Breast epithelium (tissue), 3 donors: Measurements from ENCODE around the gene MANSC1.

Experiments
- CTCF ChIP-seq, 3 donors: fragments of 450-650 bp; IDR thresholded peaks; one replicate each; pipeline ENCODE4 v1.5.1; 2016 to 2017; ENCODE audit warnings: antibody characterized with exemption in 3 of 3, mild to moderate bottlenecking in 3 of 3, moderate library complexity in 3 of 3
- POLR2AphosphoS5 ChIP-seq, 3 donors: sonication (generic); formaldehyde crosslinking; IDR thresholded peaks; one replicate each; pipeline ENCODE4 v1.6.1; 2017; ENCODE audit warnings: antibody characterized with exemption in 3 of 3

GRCh38 chr12:12282761-12283425 lies 67.1 kb downstream of the MANSC1 start:
- no peak for TF ChIP-seq CTCF (IDR thresholded peaks at IDR 0.05)
- TF ChIP-seq POLR2AphosphoS5 (IDR thresholded peaks at IDR 0.05) = no peak
